Naive thymus-derived CD8-positive, alpha-beta T cell (primary cell): Measurements from ENCODE around the gene CYP27B1. TPM values are rescaled to one million over a fixed set of nuclear protein-coding genes. Genes with fewer than 3 reads are reported as not detected.

Source experiments
- ATAC-seq, 2 donors: fragments of 150-1000 bp; cut with Tn5 transposase in 1 of 2; sonication (Bioruptor Pico), chemical (Tn5 transposase) in 1 of 2; 1 replicate in 1 of 2; 2 replicates in 1 of 2; pipeline ENCODE4 v1.10.0; 2021; ENCODE audit warnings: mild to moderate bottlenecking in 2 of 2, moderate library complexity in 2 of 2
- POLR2A ChIA-PET: fragments of 350-600 bp; sonication (Branson Sonifier 250); formaldehyde crosslinking; loops from one replicate; lab custom pipeline; 2021; ENCODE audit warnings: antibody characterized with exemption; lab: Charles Lee
- DNase-seq, 10 donors: peaks; one replicate each; pipeline versions ENCODE4 v3.0.0 to v3.0.0-alpha.2; 2020 to 2022
- H3K27ac Mint-ChIP-seq, 10 donors: one replicate each; pipeline ENCODE4 v1.8.0; 2020 to 2022; ENCODE audit warnings: mild to moderate bottlenecking in 10 of 10, mixed read lengths in 10 of 10, moderate library complexity in 4 of 10, inconsistent platforms in 1 of 10
- H3K27me3 Mint-ChIP-seq, 5 donors: one replicate each; pipeline ENCODE4 v1.8.0; 2021 to 2022; ENCODE audit warnings: mixed read lengths in 5 of 5
- H3K36me3 Mint-ChIP-seq, 3 donors: one replicate each; pipeline ENCODE4 v1.8.0; 2020 to 2022; ENCODE audit warnings: mixed read lengths in 3 of 3, mild to moderate bottlenecking in 2 of 3, inconsistent platforms in 1 of 3
- H3K4me1 Mint-ChIP-seq, 4 donors: one replicate each; pipeline ENCODE4 v1.8.0; 2021 to 2022; ENCODE audit warnings: mixed read lengths in 4 of 4
- H3K4me3 Mint-ChIP-seq, 10 donors: one replicate each; pipeline ENCODE4 v1.8.0; 2020 to 2022; ENCODE audit warnings: mild to moderate bottlenecking in 10 of 10, mixed read lengths in 10 of 10, moderate library complexity in 6 of 10, inconsistent platforms in 1 of 10
- H3K9me3 Mint-ChIP-seq, 9 donors: one replicate each; pipeline ENCODE4 v1.8.0; 2020 to 2022; ENCODE audit warnings: mixed read lengths in 9 of 9, mild to moderate bottlenecking in 3 of 9, inconsistent platforms in 1 of 9, moderate library complexity in 1 of 9
- polyA plus RNA-seq, 3 donors: library from polyadenylated mRNA; unstranded; fragments of 300-500 nt; fragmentation: Illumina TruSeq; gene quantifications; one replicate each; pipeline ENCODE4 v1.2.3, GENCODE V29; 2021
- total RNA-seq, 8 experiments: library from RNA in 2 of 8; stranded (reverse) in 2 of 8; gene quantifications; one replicate each; pipeline ENCODE4 v1.2.3 and lab custom pipeline; 2021 to 2026

CYP27B1 gene
- total and polyA plus RNA-seq, 5 experiments from 2014 or later = 1.4 to 1.6 TPM; not detected in 3

GRCh38 chr12:57730336-57731067, 36.4 kb downstream of the CYP27B1 start:
- POLR2A ChIA-PET = no interaction called here
- H3K27ac Mint-ChIP-seq = peak overlapping the region in 4 of 10 donors; percentile 27 to 40 (median 31)

GRCh38 chr12:57729321-57729844, 37.5 kb downstream of the CYP27B1 start:
- Mint-ChIP-seq H3K9me3 (no peaks in the 10 kb centered on the region), H3K27me3 (no peaks in the 10 kb centered on the region), H3K4me1 (peaks cover 8 to 27% (median 17%) of the 10 kb centered on the region in 4 donors), H3K4me3 (no peak overlapping the region), H3K36me3 (peaks cover 0 to 84% (median 10%) of the 10 kb centered on the region in 3 donors), H3K27ac (peak overlapping the region in 5 of 10 donors; percentile 16 to 80 (median 56))
- POLR2A ChIA-PET = interaction anchor here (0.5 kb wide), 1 partner anchor 30 kb away, joined by 5 read pairs; no protein-coding TSS in a partner anchor
- ATAC-seq (no peak), DNase-seq (no peak)

More at GRCh38 chr12:57730336-57731067, 36.4 kb downstream of the CYP27B1 start:
- Mint-ChIP-seq H3K27me3 (no peaks in the 10 kb centered on the region), H3K4me3 (no peak overlapping the region), H3K4me1 (peaks cover 4 to 29% (median 17%) of the 10 kb centered on the region in 4 donors), H3K9me3 (no peaks in the 10 kb centered on the region), H3K36me3 (peaks cover 0 to 92% (median 13%) of the 10 kb centered on the region in 3 donors)
- DNase-seq = no peak
- no peak for ATAC-seq

- DNase-seq = peak in 1 of 10 donors; percentile 10
- no peak overlapping the region for H3K4me3 Mint-ChIP-seq
- peaks cover 0 to 69% (median 10%) of the 10 kb centered on the region in 3 donors for H3K36me3 Mint-ChIP-seq
- H3K27me3 Mint-ChIP-seq = no peaks in the 10 kb centered on the region
- peak overlapping the region in 6 of 10 donors; percentile 16 to 87 (median 66) for H3K27ac Mint-ChIP-seq
- no peaks in the 10 kb centered on the region for H3K9me3 Mint-ChIP-seq
- POLR2A ChIA-PET = interaction anchor here (0.8 kb wide), 1 partner anchor 13 kb away, joined by 3 read pairs; no protein-coding TSS in a partner anchor
- no peak for ATAC-seq
- H3K4me1 Mint-ChIP-seq = peaks cover 8 to 40% (median 27%) of the 10 kb centered on the region in 4 donors
These were observed 39.0 kb downstream of the CYP27B1 start for GRCh38 chr12:57727758-57728395.

GRCh38 chr12:57726884-57727757, 39.8 kb downstream of the CYP27B1 start:
- Mint-ChIP-seq H3K27ac (peak overlapping the region in 3 of 10 donors; percentile 16 to 74 (median 22)), H3K4me1 (peaks cover 11 to 35% (median 28%) of the 10 kb centered on the region in 4 donors), H3K36me3 (peaks cover 0 to 62% (median 10%) of the 10 kb centered on the region in 3 donors), H3K9me3 (no peaks in the 10 kb centered on the region), H3K4me3 (no peak overlapping the region), H3K27me3 (no peaks in the 10 kb centered on the region)
- POLR2A ChIA-PET = interaction anchor here (0.5 to 1.3 kb wide), 3 partner anchors 13 to 206 kb away, joined by 3 to 4 read pairs (median 3); partner anchors contain the start of gene OS9
- ATAC-seq = no peak
- DNase-seq = no peak

GRCh38 chr12:57726151-57726883, 40.6 kb downstream of the CYP27B1 start:
- H3K4me1 Mint-ChIP-seq = peaks cover 16 to 41% (median 33%) of the 10 kb centered on the region in 4 donors
- ATAC-seq = peak in 1 of 2 donors; percentile 24

GRCh38 chr12:57725851-57726150, 41.1 kb downstream of the CYP27B1 start:
- POLR2A ChIA-PET = interaction anchor here (1.0 to 1.3 kb wide), 2 partner anchors 19 to 32 kb away, joined by 3 to 4 read pairs; partner anchors contain the start of genes OS9 and TSPAN31
- DNase-seq = no peak
- H3K36me3 Mint-ChIP-seq = peaks cover 0 to 57% (median 7%) of the 10 kb centered on the region in 3 donors
- peak overlapping the region in 2 of 10 donors; percentile 66 to 74 for H3K27ac Mint-ChIP-seq
- H3K9me3 Mint-ChIP-seq = no peaks in the 10 kb centered on the region
- no peak for ATAC-seq
- no peak overlapping the region for H3K4me3 Mint-ChIP-seq
- H3K4me1 Mint-ChIP-seq = peaks cover 16 to 44% (median 33%) of the 10 kb centered on the region in 4 donors
- no peaks in the 10 kb centered on the region for H3K27me3 Mint-ChIP-seq

More at GRCh38 chr12:57726151-57726883, 40.6 kb downstream of the CYP27B1 start:
- Mint-ChIP-seq H3K9me3 (no peaks in the 10 kb centered on the region), H3K36me3 (peaks cover 0 to 59% (median 10%) of the 10 kb centered on the region in 3 donors), H3K27me3 (no peaks in the 10 kb centered on the region), H3K4me3 (peak overlapping the region in 3 of 10 donors; percentile 33 to 48 (median 45)), H3K27ac (peak overlapping the region in 4 of 10 donors; percentile 43 to 74 (median 56))
- peak in 3 of 10 donors; percentile 20 to 23 (median 21) for DNase-seq
- POLR2A ChIA-PET = interaction anchor here (0.5 to 1.3 kb wide), 3 partner anchors 19 to 206 kb away, joined by 3 to 4 read pairs (median 3); partner anchors contain the start of genes OS9 and TSPAN31

GRCh38 chr12:57724936-57725740, 41.7 kb downstream of the CYP27B1 start:
- Mint-ChIP-seq H3K4me1 (peaks cover 16 to 44% (median 33%) of the 10 kb centered on the region in 4 donors), H3K4me3 (peak overlapping the region in 1 of 10 donors; percentile 20), H3K27me3 (no peaks in the 10 kb centered on the region), H3K9me3 (no peaks in the 10 kb centered on the region), H3K36me3 (peaks cover 0 to 56% (median 6%) of the 10 kb centered on the region in 3 donors), H3K27ac (peak overlapping the region in 9 of 10 donors; percentile 11 to 91 (median 67))
- POLR2A ChIA-PET = interaction anchor here (1.0 to 1.7 kb wide), 6 partner anchors 11 to 20 kb away, joined by 3 to 16 read pairs (median 4); partner anchors contain the start of genes AGAP2 and TSPAN31
- no peak for DNase-seq
- ATAC-seq = no peak

GRCh38 chr12:57724003-57724935, 42.6 kb downstream of the CYP27B1 start:
- no peaks in the 10 kb centered on the region for H3K9me3 Mint-ChIP-seq
- ATAC-seq = peak; percentile 13 to 27
- no peaks in the 10 kb centered on the region for H3K27me3 Mint-ChIP-seq
- peaks cover 16 to 49% (median 37%) of the 10 kb centered on the region in 4 donors for H3K4me1 Mint-ChIP-seq
- H3K27ac Mint-ChIP-seq = peak overlapping the region; percentile 11 to 91 (median 72)
- POLR2A ChIA-PET = interaction anchor here (0.7 to 1.7 kb wide), 8 partner anchors 12 to 114 kb away, joined by 3 to 16 read pairs (median 4); partner anchors contain the start of genes AGAP2, CDK4 and TSPAN31
- no peak overlapping the region for H3K4me3 Mint-ChIP-seq
- peaks cover 4 to 57% (median 11%) of the 10 kb centered on the region in 3 donors for H3K36me3 Mint-ChIP-seq
- no peak for DNase-seq

- DNase-seq (no peak), ATAC-seq (no peak)
- peaks cover 16 to 50% (median 39%) of the 10 kb centered on the region in 4 donors for H3K4me1 Mint-ChIP-seq
- POLR2A ChIA-PET = interaction anchor here (1.0 to 2.3 kb wide), 7 partner anchors 13 to 28 kb away, joined by 3 to 16 read pairs (median 4); partner anchors contain the start of genes CDK4 and TSPAN31
- no peaks in the 10 kb centered on the region for H3K27me3 Mint-ChIP-seq
- H3K36me3 Mint-ChIP-seq = peaks cover 6 to 58% (median 15%) of the 10 kb centered on the region in 3 donors
- H3K27ac Mint-ChIP-seq = peak overlapping the region; percentile 38 to 91 (median 67)
- H3K9me3 Mint-ChIP-seq = no peaks in the 10 kb centered on the region
- H3K4me3 Mint-ChIP-seq = no peak overlapping the region
These were observed 43.3 kb downstream of the CYP27B1 start for GRCh38 chr12:57723630-57723962.
